Measurements from ENCODE around the gene CHIA. TPM values are rescaled to one million over a fixed set of nuclear protein-coding genes. Genes with fewer than 3 reads are reported as not detected.

Gene CHIA
- total and polyA plus RNA-seq, 9 of the 15 experiments (the other 6 are each of a cell fraction or from before 2014, with no cell fraction given): not detected

DNA sequence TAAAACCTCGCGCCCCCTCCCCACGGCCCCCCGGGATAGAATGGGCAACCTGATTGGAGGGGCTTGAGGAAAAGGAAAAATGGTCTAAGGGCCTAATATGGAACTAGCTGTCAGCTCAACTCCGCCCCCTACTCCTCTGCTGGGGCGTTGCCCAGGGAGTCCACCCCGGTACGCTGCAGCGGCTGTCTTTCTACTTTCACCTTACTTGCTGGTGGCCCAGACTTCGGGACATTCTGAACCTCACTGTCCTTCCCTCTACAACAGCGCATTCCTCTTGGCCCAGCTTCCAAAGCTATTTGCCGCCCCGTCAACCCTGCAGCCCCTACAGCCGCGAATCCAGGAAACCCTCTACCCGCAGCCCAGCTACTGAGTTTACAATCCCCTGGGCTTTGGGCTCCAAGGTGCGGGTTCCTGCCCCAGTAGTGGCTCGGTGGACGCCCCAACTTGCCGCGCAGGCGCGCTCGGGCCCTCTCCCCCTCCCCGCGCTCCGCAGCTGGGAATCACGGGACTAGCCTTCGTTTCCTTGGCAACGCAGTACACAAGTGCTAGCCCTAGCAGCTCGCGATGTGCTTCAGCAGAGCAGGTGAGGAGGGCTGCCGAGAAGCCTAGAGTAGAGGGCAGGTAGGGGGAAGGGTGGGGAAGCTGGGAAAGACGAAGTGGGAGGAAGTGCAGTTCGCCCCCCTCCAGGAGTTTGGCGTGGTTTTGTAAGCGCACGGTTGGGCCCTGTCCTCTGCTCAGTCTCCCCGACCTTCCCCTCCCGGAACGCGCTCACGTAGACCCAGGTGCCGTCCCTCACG lies 55.6 kb downstream of the CHIA start (continued):
- TF ChIP-seq ZNF696 (CRISPR knock-in tag; conservative IDR thresholded peaks at IDR 0.05) (no peak), ZNF561 (CRISPR knock-in tag; conservative IDR thresholded peaks at IDR 0.05) (no peak), GATA2 (CRISPR knock-in tag; IDR thresholded peaks at IDR 0.05) (no peak), NBN (IDR thresholded peaks at IDR 0.05; ENCODE audit: low read depth) (0 out of 2 replicates have a peak, but pooled peaks have one; percentile 32), KLF16 (IDR thresholded peaks at IDR 0.05) (no peak), BRD9 (IDR thresholded peaks at IDR 0.05; ENCODE audit: low read depth, partially characterized antibody) (no peak), HMGN3 (IDR thresholded peaks at IDR 0.05; ENCODE audit: borderline replicate concordance, extremely low read depth, insufficient read length, low read depth, low read length) (no peak), MITF (IDR thresholded peaks at IDR 0.05) (peak; percentile 98), FOXJ2 (tag; IDR thresholded peaks at IDR 0.05) (peak; percentile 100), ARHGAP35 (IDR thresholded peaks at IDR 0.05; ENCODE audit: partially characterized antibody) (no peak), CBX8 (IDR thresholded peaks at IDR 0.05; ENCODE audit: borderline replicate concordance, extremely low read depth, low read depth, low read length, poor library complexity, severe bottlenecking) (no peak), TSC22D4 (tag; IDR thresholded peaks at IDR 0.05) (no peak), TAF15 (IDR thresholded peaks at IDR 0.05; ENCODE audit: low read depth, low read length) (no peak), HMBOX1 (IDR thresholded peaks at IDR 0.05) (no peak), ZNF785 (CRISPR knock-in tag; IDR thresholded peaks at IDR 0.05) (no peak), GTF2A2 (tag; IDR thresholded peaks at IDR 0.05) (no peak), E2F6 (IDR thresholded peaks at IDR 0.05; ENCODE audit: borderline replicate concordance in 1 of 2, extremely low read depth in 1 of 2, insufficient read depth in 1 of 2, insufficient read length in 1 of 2, low read depth in 1 of 2, low read length in 1 of 2, poor library complexity in 1 of 2, severe bottlenecking in 1 of 2) (no peak), NR3C1 (CRISPR knock-in tag; IDR thresholded peaks at IDR 0.05) (no peak), CXXC5 (CRISPR knock-in tag; IDR thresholded peaks at IDR 0.05) (peak; percentile 47), POLR2A (conservative IDR thresholded peaks at IDR 0.05) (no peak), KDM5B (IDR thresholded peaks at IDR 0.05; ENCODE audit: insufficient replicate concordance, low read depth, low read length) (no peak), RAD21 (CRISPR knock-in tag; conservative IDR thresholded peaks at IDR 0.05 in 1 of 2, IDR thresholded peaks at IDR 0.05 in 1 of 2) (0 out of 4 replicates have a peak, but pooled peaks of 1 of the 2 experiments have one; percentile 16), NFE2L1 (tag; IDR thresholded peaks at IDR 0.05; ENCODE audit: borderline replicate concordance, low read depth) (no peak), SP1 (CRISPR knock-in tag; IDR thresholded peaks at IDR 0.05) (no peak)
